ENCODE results near the gene MAPKBP1.

MAPKBP1 gene

DNA sequence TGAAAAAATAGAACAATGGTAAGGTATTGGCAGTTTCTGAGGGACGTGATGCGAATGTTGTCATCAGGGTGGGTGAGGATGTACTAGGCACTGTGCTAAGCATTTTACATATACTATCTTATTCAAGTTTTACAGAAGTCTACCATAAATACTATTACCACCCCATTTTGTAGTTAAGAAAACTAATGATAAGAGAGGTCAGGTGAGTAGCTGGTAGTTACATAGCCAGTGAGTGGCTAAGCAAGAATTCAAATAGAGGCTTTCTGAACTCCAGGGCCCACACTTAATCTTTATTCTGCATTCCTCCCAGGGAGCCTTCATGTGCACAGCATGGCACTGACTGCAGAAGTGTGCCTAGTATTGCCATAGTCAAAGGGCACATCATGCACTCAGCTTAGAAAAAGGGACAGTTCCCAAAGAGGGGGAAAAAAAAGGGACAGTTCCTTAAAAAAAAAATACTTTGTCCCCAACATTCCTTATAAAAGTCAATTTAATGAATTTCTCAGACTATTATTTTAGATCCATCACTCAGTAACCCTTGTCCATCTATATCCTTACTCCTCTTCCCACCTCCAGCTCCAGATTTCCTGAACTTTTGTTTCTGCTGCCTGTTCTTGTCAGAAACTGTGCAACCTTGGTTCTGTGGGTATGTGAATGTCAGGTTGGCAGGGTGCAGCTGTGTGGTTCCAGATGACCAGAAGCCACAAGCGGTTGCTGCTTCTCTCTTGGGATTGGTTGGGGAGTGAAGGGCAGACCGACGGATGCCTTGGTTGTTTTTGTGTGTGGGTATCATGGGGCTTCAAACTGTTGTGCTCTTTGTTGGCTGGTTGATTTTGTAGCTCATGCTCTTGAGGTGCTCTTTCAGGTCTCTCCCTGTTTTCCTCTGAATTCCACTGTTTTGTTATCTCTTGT, 8.3 kb downstream of the MAPKBP1 start:
- no peak for FAIRE-seq

GRCh38 chr15:41783296-41783695, 9.0 kb downstream of the MAPKBP1 start:
- no peak for FAIRE-seq

- no peak for FAIRE-seq
Observed at GRCh38 chr15:41788262-41788661, 14.0 kb downstream of the MAPKBP1 start.

- no peak for FAIRE-seq
Observed at GRCh38 chr15:41789236-41789635, 15.0 kb downstream of the MAPKBP1 start.

DNA sequence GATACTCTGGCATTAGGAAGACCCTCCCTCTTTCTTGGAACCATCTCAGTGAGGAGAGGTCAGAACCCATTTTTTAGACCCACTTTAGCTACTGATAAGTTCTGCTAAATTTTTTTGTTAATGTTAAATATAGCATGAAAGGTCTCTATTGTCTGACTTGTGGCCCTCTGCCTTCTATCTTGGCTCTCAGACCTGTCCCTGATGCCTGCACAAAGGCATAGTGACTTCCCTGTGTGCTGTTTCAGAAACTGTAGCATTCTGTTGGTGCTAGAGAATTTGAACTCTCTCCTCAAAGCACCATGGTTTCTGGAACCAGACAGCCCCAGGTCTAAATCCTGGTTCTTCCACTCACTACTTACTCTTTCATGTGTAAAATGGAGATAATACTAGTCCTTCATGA, 15.4 kb downstream of the MAPKBP1 start:
- no peak for FAIRE-seq

GRCh38 chr15:41790169-41790568, 15.9 kb downstream of the MAPKBP1 start:
- no peak for FAIRE-seq

DNA sequence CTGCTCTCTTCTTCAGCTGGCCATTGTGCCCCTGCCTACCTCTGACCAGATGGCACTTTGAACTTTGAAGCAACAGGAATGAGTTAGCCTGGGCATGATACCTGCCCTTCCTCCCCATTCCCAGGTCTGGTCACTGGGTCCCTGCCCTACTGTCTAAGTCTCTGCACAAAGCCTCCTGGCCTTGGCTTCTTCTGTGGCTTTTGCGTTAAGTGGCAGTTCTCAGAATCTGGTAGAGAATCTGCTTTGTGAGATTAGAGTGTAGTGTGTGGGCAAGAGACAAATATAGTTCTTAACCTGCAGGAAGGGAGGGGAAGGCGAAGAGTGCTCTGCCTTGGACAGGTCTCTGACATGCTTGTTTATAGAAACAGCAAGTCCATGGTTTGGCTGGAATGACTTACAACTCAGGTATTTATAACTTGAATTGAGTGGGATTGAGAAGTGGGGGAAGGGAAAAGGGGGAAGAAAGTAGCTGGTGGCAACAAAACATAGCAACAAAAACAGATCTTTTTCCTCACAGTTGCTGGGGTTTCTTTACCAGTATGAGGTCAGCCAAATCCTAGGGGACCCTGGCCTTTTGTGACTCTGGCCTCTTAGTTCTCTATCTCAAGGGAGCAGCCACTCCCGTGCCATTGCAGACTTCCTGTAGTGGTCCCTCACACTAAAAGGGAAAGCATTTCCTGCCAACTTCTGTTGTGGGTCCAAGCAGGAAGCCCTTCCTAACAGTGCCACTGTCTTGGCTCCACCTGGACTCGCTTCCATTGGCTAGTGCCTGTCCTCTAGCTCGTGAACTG, 16.7 kb downstream of the MAPKBP1 start:
- FAIRE-seq, result no peak

DNA sequence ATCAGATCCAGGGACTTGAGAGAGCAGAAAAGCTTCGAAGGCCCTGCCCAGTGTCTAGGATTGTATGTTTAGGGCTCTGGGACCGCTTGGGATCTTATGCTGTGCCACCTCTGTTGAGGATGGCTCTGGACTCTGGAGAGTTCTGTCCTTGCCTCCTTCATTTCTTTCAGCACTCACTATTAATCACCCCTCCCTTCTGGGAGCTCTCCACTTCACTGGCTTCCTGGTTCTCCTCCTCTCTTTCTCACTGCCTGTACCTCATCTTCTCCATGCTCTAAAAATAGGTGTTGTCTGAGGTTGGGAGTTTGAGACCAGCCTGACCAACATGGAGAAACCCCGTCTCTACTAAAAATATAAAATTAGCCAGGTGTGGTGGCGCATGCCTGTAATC, 17.3 kb downstream of the MAPKBP1 start:
- no peak for FAIRE-seq

DNA sequence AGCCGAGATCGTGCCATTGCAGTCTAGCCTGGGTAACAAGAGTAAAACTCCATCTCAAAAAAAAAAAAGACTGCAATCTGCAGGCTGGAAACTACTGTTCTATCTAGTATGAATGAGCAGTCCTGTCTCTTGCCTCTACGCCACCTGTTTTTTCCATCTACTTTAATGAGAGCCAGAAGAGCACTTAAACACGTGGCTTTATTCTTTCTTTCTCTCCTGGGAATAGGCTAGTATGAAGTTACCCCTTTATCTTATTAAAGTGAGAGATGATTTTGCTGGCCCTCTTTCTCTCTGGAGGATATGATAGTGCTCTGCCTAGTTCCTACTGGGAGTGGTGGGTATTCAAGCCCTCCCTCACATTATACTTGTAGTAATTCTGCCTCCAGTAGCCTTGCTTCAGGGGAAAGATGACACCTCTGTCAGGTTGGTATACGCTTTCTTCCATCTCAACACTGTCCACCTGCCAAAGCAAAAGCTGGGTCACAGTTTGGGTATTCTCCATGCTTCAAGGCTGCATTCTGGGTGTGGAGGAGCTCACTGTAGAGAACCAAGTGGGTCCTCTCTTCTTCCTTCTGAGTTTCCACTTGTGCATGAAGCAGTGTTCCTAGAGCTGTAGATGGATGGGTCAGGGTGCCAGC, 17.8 kb downstream of the MAPKBP1 start:
- FAIRE-seq, result no peak

GRCh38 chr15:41794081-41794480, 19.8 kb downstream of the MAPKBP1 start:
- no peak for FAIRE-seq

GRCh38 chr15:41795996-41796856, 21.9 kb downstream of the MAPKBP1 start:
- no peak for FAIRE-seq

- FAIRE-seq, result no peak
Observed at GRCh38 chr15:41797201-41797944, 23.1 kb downstream of the MAPKBP1 start.

GRCh38 chr15:41798607-41799487, 24.6 kb downstream of the MAPKBP1 start:
- FAIRE-seq, result no peak

DNA sequence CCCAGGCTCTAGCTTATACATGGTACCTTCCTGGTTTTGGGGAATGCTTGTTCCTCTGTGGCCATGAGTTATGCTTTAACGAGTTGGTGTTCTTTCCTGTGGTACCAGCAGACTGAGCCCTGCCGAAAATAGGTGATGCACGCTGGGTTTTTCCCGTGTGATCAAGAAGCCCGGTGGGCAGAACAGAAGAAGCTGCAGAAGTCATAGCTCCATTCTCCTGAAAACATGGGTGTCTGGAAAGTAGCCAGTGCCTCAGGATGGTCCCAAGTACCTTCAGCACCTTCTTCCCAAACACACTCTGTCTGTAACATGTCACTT, 25.2 kb downstream of the MAPKBP1 start:
- no peak for FAIRE-seq

DNA sequence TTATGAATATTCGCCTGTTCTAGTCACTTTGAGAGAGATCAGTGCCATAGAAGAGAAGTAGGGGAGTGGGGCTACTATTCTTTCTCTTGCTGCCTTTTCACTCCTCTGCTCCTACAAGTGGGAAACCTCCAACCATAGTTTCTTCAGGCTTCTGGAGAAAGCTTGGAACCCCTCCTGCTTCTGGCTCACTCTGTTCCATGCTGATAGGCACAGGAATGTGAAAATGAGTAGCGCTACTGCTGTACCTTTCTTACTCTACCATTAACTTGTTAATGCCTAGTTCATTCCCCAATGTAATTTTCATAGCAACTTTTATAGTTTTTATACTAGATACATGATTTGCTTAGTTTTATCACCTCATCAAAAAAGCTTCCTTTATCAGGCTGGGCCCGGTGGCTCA, 26.9 kb downstream of the MAPKBP1 start:
- FAIRE-seq, result no peak

DNA sequence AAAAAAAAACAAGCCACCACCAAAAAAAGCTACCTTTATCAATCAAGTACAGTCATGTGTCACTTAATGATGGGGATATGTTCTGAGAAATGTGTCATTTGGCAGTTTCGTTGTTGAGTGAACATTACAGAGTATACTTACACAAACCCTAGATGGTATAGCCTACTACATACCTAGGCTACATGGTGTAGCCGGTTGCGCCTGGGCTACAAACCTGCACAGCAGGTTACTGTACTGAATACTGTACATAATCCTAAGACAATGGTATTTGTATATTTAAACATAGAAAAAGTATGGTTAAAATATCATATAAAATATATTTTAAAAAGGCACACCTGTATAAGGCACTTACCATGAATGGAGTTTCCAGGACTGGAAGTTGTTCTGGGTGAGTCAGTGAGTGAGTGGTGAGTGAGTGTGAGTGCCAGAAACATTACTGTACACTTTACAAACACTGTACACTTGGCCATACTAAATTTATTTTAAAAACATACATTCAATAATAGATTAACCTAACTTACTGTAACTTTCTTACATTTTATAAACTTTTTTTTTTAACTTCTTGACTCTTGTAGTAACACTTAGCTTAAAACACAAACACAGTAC, 27.7 kb downstream of the MAPKBP1 start:
- peak; percentile 23 for FAIRE-seq

DNA sequence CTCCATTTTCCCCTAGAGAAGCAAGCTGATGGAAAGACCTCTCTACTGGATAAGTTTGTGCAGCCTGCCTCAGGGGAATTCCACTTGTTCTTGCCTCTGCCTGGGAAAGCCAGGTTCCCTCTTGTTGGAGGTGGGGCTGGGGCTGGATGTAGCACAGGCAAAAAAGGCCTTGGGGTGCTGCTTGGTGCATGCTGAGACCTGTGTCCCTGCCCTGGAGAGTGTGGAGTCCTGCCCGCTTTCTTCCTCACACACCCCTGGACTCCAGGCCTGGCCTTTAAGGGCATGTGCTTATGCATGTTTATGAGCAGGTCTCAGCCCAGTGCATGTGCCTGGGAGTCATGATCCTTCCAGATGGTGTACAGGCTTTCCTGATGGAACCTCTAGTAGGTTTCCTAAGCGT, 30.1 kb downstream of the MAPKBP1 start:
- no peak for FAIRE-seq

DNA sequence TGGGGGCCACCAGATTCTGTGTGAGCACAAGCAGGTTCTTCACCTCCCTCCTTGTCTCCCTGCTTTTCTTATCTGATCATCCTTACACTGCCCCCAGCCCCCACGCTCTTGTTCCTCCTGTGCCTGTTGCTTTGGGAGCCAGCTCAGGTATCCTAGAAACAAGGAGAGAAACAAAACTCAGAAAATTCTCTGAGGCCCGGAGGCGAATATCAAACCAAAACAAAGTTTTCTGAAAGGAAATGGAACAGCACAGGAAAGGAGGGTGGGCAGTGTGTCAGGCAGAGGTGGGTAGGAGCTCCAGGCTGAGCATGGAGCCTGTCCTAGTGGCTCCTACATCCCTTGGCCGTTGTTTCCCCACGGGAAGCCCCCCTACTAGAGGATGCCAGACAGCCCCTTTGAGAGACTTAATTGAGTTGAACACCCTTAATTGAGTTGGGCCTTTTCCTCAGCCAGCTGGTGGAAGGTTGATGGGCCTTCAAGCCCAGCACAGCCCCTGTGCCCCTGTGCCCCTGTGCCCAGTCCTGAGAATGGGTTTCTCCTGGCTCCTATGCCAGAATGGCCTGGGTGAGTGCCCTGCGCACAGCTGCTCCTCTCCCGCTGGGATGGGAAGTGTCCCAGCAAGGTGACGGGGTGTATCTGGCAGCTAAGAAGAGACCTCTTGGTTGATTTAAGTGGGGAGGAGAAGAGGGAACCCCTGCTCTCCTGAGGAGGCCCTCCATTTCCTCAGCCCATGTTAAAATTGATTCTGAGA, 30.8 kb downstream of the MAPKBP1 start:
- FAIRE-seq, result no peak

GRCh38 chr15:41805711-41806110, 31.4 kb downstream of the MAPKBP1 start:
- FAIRE-seq, result no peak

All from G401.6 (cell line).